ENCODE results near the gene SLC4A5.
"Not testable (repeated sequence)": the region's sequence is repeated elsewhere in the genome, so short reads cannot be mapped to it uniquely, and the experiment has no call there.

The SLC4A5 gene

DNA sequence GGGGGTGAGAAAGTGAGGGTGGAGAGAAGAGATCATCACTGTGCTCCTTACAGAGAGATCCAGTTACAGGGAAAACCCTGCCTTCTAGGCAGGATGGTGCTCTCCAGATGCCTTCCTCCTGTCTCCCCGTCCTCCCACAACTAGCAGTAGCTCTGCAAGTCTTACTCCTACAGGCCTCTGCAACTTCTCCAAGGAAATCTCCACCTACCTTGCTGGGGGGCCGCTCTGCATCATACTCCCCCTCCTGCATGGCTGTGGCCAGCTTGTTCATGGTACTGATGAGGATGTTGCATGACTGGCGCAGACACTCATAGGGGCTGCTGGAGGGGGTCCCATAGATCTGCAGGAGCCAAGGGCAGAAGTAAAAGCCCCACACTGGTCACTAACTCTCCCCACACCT is 22.8 kb upstream of the SLC4A5 start:
- no peak for DNase-seq

DNA sequence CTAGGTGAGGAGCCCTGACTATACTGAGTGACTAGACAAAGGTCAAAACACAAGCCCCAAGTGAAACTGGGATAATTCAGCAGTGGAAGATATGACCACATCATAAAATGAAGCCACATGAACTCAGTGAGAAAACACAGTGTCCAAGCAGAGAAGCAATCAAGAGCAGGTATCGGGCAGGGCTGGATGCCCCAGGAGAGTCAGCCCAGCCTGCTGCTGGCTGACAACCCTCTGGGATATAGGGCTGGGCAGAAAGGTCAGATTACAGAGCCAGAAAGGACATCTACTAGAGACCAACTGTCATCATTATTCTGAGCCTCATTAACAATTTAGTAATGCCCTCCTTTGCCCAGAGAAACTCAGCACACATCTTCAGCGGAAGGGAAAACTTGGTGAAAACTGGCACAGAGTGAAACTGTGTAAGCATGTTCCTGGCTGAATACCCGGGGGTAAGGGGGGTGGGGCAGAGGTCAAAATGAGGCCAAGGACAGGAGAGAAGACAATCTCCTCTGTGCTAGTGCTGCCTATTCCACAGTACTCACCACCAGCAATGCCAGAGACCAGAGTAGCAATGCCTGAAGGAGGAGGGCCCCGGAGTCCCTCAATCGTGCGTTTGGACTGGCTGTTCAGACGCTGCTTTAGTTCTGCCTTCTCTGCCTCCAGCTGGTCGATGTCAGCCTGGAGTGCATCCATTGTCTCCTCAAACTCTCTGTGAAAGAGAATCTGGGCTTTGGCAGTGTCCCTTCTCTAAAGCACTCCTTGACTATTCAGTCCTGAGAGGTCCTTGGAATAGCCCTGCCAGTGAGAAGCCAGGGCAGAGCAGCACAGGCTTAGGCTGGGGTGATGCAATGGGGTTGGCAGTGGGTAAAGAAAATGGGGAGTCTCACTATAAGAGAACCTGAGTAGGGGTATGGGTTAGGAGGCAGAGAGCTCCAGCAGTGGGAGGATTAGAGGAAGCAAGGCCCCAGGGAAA is 21.6 kb upstream of the SLC4A5 start:
- no peak for DNase-seq

- DNase-seq, result no peak
Observed at GRCh38 chr2:74361327-74361726, 18.1 kb upstream of the SLC4A5 start.

DNA sequence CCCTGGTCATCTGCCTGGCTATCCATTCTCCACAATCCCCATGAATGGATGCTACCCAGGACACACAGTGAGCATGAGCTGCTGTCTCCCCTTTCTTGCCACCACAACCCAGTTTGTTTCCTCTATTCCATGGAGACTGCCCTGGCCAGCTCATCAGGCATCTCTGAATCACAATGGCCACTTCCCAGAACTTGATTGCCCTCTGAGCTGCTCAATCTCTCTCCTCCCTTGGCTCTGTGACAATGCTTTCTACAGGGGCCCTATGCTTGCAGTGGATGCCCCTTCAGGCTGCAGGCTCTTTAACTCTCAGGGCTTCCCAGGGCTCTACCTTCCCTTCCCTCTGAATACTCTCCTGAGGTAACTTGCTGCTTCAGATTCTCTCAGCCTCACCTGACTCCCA is 14.4 kb upstream of the SLC4A5 start:
- DNase-seq, result no peak

DNA sequence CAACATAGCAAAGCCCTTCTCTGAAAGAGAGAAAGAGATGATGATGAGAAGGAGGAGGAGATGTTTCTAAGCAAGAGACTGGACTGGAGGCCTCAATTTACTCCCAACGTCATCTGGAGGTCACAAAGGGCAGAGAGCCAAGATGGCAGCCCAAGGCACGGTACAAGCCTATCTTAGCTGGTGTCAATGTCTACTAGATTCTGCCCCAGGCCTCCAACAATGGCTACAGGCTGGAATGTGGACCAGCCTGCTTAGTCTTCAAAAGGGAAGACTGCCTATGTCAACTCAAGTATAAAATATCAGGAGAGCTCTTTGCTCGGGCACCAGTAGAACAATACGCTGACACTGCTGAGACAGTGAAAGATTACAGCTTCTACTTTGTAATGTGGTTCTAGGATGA is 6.7 kb upstream of the SLC4A5 start:
- DNase-seq, result no peak

GRCh38 chr2:74347742-74348141 is 4.5 kb upstream of the SLC4A5 start:
- DNase-seq, result no peak

- DNase-seq, result no peak
Observed at GRCh38 chr2:74347303-74347702, 4.1 kb upstream of the SLC4A5 start.

DNA sequence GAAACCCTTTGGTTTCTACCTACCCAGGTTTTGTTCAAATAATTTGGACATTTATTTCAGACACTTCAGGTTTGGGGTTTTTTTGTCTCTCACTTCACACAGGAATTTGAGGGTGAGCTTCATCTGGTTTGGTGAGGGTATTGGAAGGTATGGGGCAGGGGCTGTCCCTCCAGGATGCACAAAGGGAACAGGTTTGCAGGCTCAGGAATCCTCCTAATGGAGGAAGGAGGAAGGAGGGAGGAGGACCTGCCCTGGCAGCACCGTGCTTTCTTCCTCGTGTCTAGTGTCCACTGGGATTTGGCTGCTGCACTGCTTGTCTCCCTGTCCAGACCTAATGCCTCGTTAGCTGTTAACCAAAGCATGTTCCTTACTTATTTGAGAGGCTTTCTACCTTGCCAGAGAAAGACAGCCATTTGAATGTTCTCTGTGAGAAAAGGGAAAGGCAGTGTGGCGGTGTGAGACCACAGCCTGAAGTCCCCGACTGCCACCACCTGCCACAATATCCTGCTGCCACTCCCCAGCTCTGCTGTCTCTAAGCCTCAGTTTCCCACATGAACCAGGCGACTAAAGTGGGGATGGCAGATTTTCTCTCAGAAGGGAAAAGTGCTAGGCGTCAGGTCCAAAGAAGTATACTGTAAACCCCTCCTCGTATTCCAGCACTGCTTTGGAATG is 2.2 kb upstream of the SLC4A5 start:
- DNase-seq, result no peak

DNA sequence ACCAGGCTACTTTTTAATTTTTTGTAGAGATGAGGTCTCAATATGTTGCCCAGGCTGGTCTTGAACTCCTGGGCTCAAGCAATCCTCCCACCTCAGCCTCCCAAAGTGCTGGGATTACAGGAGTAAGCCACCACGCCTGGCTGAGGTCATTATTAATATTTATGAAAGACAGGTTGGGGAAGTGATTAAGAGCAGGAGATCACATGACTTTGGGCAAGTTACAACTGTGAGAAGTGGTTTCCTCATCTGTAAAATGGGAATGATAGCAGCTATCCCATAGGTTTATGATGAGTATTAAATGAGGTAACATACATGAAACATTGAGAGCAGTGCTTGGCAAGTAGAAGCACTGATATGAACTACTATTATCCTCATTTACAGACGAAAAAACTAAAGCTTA is 7.0 kb downstream of the SLC4A5 start:
- not testable (repeated sequence) for DNase-seq

GRCh38 chr2:74334931-74335333 is 8.3 kb downstream of the SLC4A5 start:
- DNase-seq, result peak; percentile 29

- no peak for DNase-seq
Observed at GRCh38 chr2:74333896-74334586, 9.2 kb downstream of the SLC4A5 start.

DNA sequence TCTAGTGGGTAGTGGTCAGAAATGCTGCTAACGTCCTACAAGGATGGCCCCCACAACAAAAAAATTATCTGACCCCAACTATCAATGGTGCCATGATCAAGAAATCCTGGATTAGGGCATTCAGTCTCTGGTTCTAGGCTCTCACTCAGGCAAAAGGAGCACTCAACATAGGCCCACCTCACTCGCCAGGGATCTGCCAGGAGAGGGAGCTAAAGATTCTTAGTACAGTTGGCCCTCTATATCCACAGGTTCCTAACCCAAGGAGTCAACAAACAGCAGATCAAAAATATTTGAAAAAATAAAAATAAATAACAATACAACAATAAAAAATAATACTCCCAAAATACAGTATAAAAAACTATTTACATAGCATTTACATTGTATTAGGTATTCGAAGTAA is 10.0 kb downstream of the SLC4A5 start:
- no peak for DNase-seq

DNA sequence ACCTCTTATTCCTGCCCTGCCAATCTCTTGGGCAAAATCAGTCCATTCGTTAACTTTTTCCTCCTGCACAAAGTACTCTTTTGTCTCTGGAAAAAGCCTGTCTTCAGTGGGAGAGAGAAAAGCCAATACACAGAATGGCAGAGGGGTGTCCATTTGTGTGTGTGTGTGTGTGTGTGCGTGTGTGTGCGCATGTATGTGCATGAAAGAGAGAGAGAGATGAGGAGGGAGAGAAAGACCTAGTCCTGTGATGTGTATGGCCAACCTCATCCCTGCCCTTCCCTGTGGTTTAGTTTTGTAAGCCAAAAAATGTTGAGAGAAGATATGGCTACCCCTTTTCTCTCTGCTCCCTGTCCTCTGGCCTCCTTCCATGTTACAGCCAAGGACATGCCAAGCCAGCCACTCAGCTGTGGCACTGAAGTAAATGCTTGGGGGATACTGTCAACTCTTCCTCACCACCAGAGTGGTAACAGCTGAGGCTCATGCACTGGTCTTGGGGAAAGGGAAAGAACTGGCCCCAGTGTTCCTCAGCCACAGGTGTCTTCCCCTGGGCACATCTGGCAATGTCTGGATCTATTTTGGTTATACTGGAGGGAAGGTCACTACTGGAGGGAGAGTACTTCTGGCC is 10.6 kb downstream of the SLC4A5 start:
- no peak for DNase-seq

DNA sequence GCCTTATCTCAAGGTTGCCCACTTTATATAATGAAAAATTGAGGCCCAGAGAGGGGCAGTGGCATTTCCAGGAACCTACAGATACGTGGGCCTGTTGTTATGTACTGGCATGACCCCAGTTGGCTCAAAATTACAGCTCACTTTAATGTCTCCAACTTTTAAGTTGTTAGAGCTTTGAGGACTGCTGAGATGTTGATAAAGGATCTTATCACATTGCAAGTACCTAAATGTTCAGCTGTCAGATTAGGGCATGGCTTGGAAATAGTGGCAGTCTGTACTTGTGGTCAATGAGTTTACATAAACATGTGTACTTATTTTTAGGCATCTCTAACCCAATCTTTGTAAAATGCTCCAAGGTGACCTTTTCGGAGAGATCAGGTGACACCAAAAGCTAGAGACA is 14.6 kb downstream of the SLC4A5 start:
- no peak for DNase-seq

DNA sequence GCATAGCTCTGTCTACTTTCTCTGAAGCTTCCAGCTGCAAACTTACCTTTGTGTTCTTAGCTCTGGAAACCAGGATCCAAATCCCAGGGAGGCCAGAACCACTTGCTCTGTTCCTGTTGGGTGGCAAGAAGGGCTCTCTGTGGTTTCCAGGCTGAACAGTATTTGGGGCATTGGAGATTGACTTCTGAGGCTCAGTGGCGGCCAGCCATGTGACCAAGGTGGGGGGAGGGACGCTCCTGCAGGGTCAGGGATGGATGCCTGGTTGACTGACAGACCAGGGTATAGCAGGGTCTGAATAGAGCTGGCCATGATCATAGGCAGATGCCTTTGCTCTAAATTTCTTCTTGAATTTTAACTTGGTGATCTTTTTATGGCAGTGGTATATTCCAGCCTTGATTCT is 15.1 kb downstream of the SLC4A5 start:
- no peak for DNase-seq

- no peak for DNase-seq
Observed at GRCh38 chr2:74327627-74328026, 15.6 kb downstream of the SLC4A5 start.

GRCh38 chr2:74327199-74327598 is 16.0 kb downstream of the SLC4A5 start:
- DNase-seq, result no peak

GRCh38 chr2:74325815-74326214 is 17.4 kb downstream of the SLC4A5 start:
- no peak for DNase-seq

GRCh38 chr2:74321737-74322136 is 21.5 kb downstream of the SLC4A5 start:
- no peak for DNase-seq

GRCh38 chr2:74317701-74318100 is 25.5 kb downstream of the SLC4A5 start:
- no peak for DNase-seq

DNA sequence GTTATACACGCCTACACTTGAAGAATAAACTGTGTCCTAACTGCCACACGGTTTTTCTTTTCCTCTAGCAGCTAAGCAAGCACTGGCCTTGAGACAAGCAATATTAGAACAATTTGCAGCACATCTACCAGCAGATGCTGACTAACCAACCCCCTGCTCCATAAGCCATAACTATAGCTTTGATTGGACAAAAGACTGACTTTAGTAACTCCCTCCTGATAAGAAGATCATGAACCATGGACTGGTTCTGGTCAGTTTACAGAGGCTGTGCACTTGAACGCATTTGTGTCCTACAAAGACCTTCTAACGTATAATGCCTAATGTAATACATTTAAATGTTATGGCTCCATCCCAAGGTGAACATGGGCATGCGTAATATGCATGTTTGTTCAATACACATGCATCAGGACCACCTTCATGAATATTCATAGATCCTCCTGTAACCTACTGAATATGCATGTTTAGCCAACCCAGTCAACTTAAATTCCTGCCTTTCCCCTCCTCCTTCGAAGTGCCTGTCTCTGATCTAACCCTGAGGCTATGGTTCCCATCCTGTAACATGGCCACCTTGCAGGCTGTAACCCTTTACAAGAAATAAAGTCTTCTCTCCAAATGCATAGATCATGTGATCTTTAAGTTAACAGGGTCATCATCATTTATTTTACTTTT is 26.5 kb downstream of the SLC4A5 start:
- DNase-seq, result no peak

DNA sequence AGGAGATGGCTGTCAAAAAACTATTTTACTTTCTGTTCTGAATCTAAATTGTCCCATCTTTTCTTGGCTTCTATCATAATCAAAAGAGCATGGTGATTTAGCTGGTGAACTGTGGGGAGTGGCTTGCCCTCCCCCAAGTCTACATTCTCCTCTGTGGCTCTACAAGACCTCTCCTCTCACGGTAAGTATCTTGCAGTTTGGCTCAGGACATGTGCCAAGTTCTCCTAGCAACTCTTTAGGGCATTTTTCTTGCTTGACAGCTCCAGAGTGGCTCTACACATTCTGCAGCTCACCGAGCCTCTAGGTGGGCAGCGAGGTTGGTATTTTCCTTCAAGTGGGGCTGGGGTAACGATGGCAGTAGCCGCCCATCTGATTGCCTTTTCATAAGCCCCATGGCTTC is 29.1 kb downstream of the SLC4A5 start:
- no peak for DNase-seq

GRCh38 chr2:74313497-74313896 is 29.7 kb downstream of the SLC4A5 start:
- no peak for DNase-seq
